Esophagus muscularis mucosa (tissue), 4 donors: Measurements from ENCODE around the gene ZFYVE28. TPM values are rescaled to one million over a fixed set of nuclear protein-coding genes. Genes with fewer than 3 reads are reported as not detected.

Experiments used
- DNase-seq: peaks from one replicate; pipeline ENCODE4 v3.0.0-alpha.2; 2017; ENCODE audit errors: extremely low spot score
- H3K27ac ChIP-seq, 4 donors: fragments of 200-600 bp; sonication (generic); replicated peaks in 1 of 4; 1 replicate in 3 of 4; 2 replicates in 1 of 4; pipeline ENCODE4 v1.5.1; 2016 to 2019; ENCODE audit warnings: mild to moderate bottlenecking in 1 of 4
- H3K27me3 ChIP-seq, 4 donors: fragments of 200-600 bp; sonication (generic); one replicate each; pipeline versions ENCODE4 v1.5.1 to v1.6.0; 2016 to 2019
- H3K36me3 ChIP-seq, 4 donors: fragments of 200-600 bp; sonication (generic); one replicate each; pipeline ENCODE4 v1.5.1; 2016 to 2019
- H3K4me1 ChIP-seq, 4 donors: fragments of 200-600 bp; sonication (generic); one replicate each; pipeline ENCODE4 v1.5.1; 2016 to 2019
- H3K4me3 ChIP-seq, 4 donors: fragments of 200-600 bp; sonication (generic); 1 replicate in 2 of 4; 2 replicates in 2 of 4; pipeline ENCODE4 v1.5.1; 2016 to 2019; ENCODE audit warnings: mild to moderate bottlenecking in 4 of 4, moderate library complexity in 1 of 4
- H3K9me3 ChIP-seq, 4 donors: fragments of 200-600 bp; sonication (generic); 1 replicate in 3 of 4; 2 replicates in 1 of 4; pipeline ENCODE4 v1.5.1; 2016 to 2019
- CTCF ChIP-seq, 3 experiments: fragments of 200-600 bp in 2 of 3; fragments of 450-650 bp in 1 of 3; sonication (generic) in 2 of 3; IDR thresholded peaks; one replicate each; pipeline ENCODE4 v1.5.1; 2017 to 2019; ENCODE audit warnings: antibody characterized with exemption in 3 of 3, mild to moderate bottlenecking in 2 of 3, moderate library complexity in 1 of 3
- EP300 ChIP-seq: sonication (generic); formaldehyde crosslinking; IDR thresholded peaks from one replicate; pipeline ENCODE4 v1.6.1; 2017; ENCODE audit warnings: antibody characterized with exemption
- POLR2A ChIP-seq: fragments of 450-650 bp; IDR thresholded peaks from one replicate; pipeline ENCODE4 v1.6.1; 2017; ENCODE audit warnings: antibody characterized with exemption, moderate library complexity, mild to moderate bottlenecking, low read depth
- POLR2AphosphoS5 ChIP-seq, 2 donors: sonication (generic); formaldehyde crosslinking; IDR thresholded peaks; one replicate each; pipeline ENCODE4 v1.6.1; 2017; ENCODE audit warnings: antibody characterized with exemption in 2 of 2
- WGBS: methylation state at CpG from one replicate; pipeline ENCODE4 v1.1.5; 2018; 5-methylcytosine and 5-hydroxymethylcytosine counted together
- intact Hi-C: fragments of 100-400 bp; cut with DNase I; formaldehyde crosslinking; loops from one replicate; pipeline ENCODE4 v1.15.1; 2023
- total RNA-seq, 4 donors: library from RNA; depleted of rRNA; stranded (reverse); fragments of >200 nt; gene quantifications; one replicate each; pipeline versions ENCODE4 v1.1.0 to v1.2.1, GENCODE V29; 2016

ZFYVE28 gene
- total RNA-seq, 4 donors from 2014 or later = 4.5 to 13.4 (median 8.4) TPM

- no peak for DNase-seq
- intact Hi-C loops = no loop called here
Measured at GRCh38 chr4:2340272-2341061, 78.0 kb downstream of the ZFYVE28 start.

GRCh38 chr4:2339458-2340271, 78.8 kb downstream of the ZFYVE28 start:
- Histone ChIP-seq H3K4me3 (no peak overlapping the region), H3K27me3 (no peaks in the 10 kb centered on the region), H3K4me1 (no peaks in the 10 kb centered on the region), H3K36me3 (peaks cover 0 to 50% (median 17%) of the 10 kb centered on the region in 4 donors), H3K9me3 (no peaks in the 10 kb centered on the region), H3K27ac (no peak overlapping the region)
- TF ChIP-seq EP300 = no peak
- no peak for TF ChIP-seq CTCF (IDR thresholded peaks at IDR 0.05)
- no peak for DNase-seq
- intact Hi-C loops = no loop called here
- WGBS = 72% methylated on average over 22 of the region's 39 CpGs

More at GRCh38 chr4:2340272-2341061, 78.0 kb downstream of the ZFYVE28 start:
- Histone ChIP-seq H3K27me3 (no peaks in the 10 kb centered on the region), H3K36me3 (peaks cover 0 to 45% (median 12%) of the 10 kb centered on the region in 4 donors), H3K4me1 (no peaks in the 10 kb centered on the region), H3K9me3 (no peaks in the 10 kb centered on the region), H3K4me3 (no peak overlapping the region), H3K27ac (no peak overlapping the region)
- TF ChIP-seq CTCF (IDR thresholded peaks at IDR 0.05) (no peak), EP300 (no peak), POLR2AphosphoS5 (IDR thresholded peaks at IDR 0.05) (no peak), POLR2A (no peak)
- WGBS = 94% methylated on average over 20 of the region's 27 CpGs

GRCh38 chr4:2338754-2339457, 79.5 kb downstream of the ZFYVE28 start:
- H3K36me3 ChIP-seq = peaks cover 0 to 50% (median 17%) of the 10 kb centered on the region in 4 donors
- H3K27me3 ChIP-seq = no peaks in the 10 kb centered on the region
- no peak overlapping the region for H3K4me3 ChIP-seq
- no peak for DNase-seq
- H3K27ac ChIP-seq = no peak overlapping the region
- no peaks in the 10 kb centered on the region for H3K9me3 ChIP-seq
- no peak for TF ChIP-seq EP300
- no peak for TF ChIP-seq POLR2AphosphoS5 (IDR thresholded peaks at IDR 0.05)
- TF ChIP-seq CTCF (IDR thresholded peaks at IDR 0.05) = no peak
- TF ChIP-seq POLR2A = no peak
- WGBS = 92% methylated on average over 27 of the region's 27 CpGs
- no peaks in the 10 kb centered on the region for H3K4me1 ChIP-seq
- intact Hi-C loops = no loop called here

GRCh38 chr4:2337896-2338295, 80.5 kb downstream of the ZFYVE28 start:
- H3K4me3 ChIP-seq = no peak overlapping the region
- no peak for TF ChIP-seq EP300
- TF ChIP-seq POLR2A = no peak
- no peaks in the 10 kb centered on the region for H3K4me1 ChIP-seq
- no peaks in the 10 kb centered on the region for H3K9me3 ChIP-seq
- peaks cover 0 to 50% (median 17%) of the 10 kb centered on the region in 4 donors for H3K36me3 ChIP-seq
- DNase-seq = peak; percentile 47
- no peaks in the 10 kb centered on the region for H3K27me3 ChIP-seq
- no peak overlapping the region for H3K27ac ChIP-seq
- WGBS = 98% methylated on average over 7 of the region's 13 CpGs
- intact Hi-C loops = no loop called here

- intact Hi-C loops = no loop called here
- peaks cover 0 to 50% (median 18%) of the 10 kb centered on the region in 4 donors for H3K36me3 ChIP-seq
- H3K27ac ChIP-seq = no peak overlapping the region
- H3K27me3 ChIP-seq = no peaks in the 10 kb centered on the region
- DNase-seq = no peak
- no peaks in the 10 kb centered on the region for H3K4me1 ChIP-seq
- no peaks in the 10 kb centered on the region for H3K9me3 ChIP-seq
- no peak overlapping the region for H3K4me3 ChIP-seq
- WGBS = 86% methylated on average over 19 of the region's 20 CpGs
- TF ChIP-seq EP300 (no peak), POLR2AphosphoS5 (IDR thresholded peaks at IDR 0.05) (no peak), CTCF (IDR thresholded peaks at IDR 0.05) (no peak)
Measured at GRCh38 chr4:2337131-2337723, 81.2 kb downstream of the ZFYVE28 start.
